A673 (cell line): ENCODE measurements around the gene STXBP5.

Source experiments
- CTCF ChIP-seq: fragments of 300-800, 200-600 bp; sonication (generic); conservative IDR thresholded peaks from 2 replicates; pipeline ENCODE4 v1.5.1; 2017; ENCODE audit warnings: low read depth, mild to moderate bottlenecking, antibody characterized with exemption, low read length, moderate library complexity, mixed read lengths
- EZH2 ChIP-seq: fragments of 200-600 bp; sonication (generic); IDR thresholded peaks from 2 replicates; pipeline ENCODE4 v1.6.1; 2017; ENCODE audit warnings: borderline replicate concordance, low read depth, mild to moderate bottlenecking, mixed read lengths, antibody characterized with exemption, low read length; ENCODE audit not compliant: poor library complexity, severe bottlenecking

GRCh38 chr6:147220345-147220744 is 16.1 kb downstream of the STXBP5 start:
- TF ChIP-seq EZH2: no peak
- TF ChIP-seq CTCF: no peak
